Astrocyte (in vitro differentiated cells and primary cell): Measurements from ENCODE around the gene TNRC6C.

Source experiments
- EZH2 ChIP-seq: IDR thresholded peaks from 2 replicates; pipeline ENCODE4 v1.6.1; 2012; ENCODE audit warnings: mild to moderate bottlenecking, low read length, inconsistent platforms; ENCODE audit not compliant: insufficient read depth
- TF ChIP-seq, protein P1 (sequence below): IDR thresholded peaks from 2 replicates; pipeline ENCODE4 v1.5.1; 2011; ENCODE audit warnings: low read depth, mild to moderate bottlenecking, inconsistent platforms, low read length, moderate library complexity; ENCODE audit not compliant: insufficient read depth

DNA sequence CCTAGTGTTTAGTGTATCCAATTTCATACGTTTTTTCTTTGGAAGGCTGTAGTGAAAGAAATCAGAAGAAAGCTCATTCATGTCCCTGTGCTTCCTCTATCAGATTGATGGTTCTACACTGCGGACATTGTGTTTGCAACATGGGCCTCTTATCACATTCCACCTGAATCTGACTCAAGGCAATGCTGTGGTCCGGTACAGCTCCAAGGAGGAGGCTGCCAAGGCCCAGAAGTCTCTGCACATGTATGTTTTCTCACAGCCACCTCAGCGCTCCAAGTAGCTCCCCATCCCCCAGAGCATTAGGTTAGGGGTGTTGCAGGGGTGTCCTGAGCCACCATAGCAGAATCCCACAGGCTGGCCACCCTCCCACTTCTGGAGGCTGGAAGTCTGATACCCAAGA, 144.8 kb downstream of the TNRC6C start:
- TF ChIP-seq, protein P1, sequence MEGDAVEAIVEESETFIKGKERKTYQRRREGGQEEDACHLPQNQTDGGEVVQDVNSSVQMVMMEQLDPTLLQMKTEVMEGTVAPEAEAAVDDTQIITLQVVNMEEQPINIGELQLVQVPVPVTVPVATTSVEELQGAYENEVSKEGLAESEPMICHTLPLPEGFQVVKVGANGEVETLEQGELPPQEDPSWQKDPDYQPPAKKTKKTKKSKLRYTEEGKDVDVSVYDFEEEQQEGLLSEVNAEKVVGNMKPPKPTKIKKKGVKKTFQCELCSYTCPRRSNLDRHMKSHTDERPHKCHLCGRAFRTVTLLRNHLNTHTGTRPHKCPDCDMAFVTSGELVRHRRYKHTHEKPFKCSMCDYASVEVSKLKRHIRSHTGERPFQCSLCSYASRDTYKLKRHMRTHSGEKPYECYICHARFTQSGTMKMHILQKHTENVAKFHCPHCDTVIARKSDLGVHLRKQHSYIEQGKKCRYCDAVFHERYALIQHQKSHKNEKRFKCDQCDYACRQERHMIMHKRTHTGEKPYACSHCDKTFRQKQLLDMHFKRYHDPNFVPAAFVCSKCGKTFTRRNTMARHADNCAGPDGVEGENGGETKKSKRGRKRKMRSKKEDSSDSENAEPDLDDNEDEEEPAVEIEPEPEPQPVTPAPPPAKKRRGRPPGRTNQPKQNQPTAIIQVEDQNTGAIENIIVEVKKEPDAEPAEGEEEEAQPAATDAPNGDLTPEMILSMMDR = no peak
- no peak for TF ChIP-seq EZH2
